Activated CD8-positive, alpha-beta memory T cell treated with anti-CD3 and anti-CD28 coated beads for 24 hours (primary cell): ENCODE results near the gene NELFE.
"Not testable (repeated sequence)": the region's sequence is repeated elsewhere in the genome, so short reads cannot be mapped to it uniquely, and the experiment has no call there.

Experiments
- DNase-seq: peaks from one replicate; pipeline ENCODE4 v3.0.0-alpha.2; 2020

NELFE gene

DNA sequence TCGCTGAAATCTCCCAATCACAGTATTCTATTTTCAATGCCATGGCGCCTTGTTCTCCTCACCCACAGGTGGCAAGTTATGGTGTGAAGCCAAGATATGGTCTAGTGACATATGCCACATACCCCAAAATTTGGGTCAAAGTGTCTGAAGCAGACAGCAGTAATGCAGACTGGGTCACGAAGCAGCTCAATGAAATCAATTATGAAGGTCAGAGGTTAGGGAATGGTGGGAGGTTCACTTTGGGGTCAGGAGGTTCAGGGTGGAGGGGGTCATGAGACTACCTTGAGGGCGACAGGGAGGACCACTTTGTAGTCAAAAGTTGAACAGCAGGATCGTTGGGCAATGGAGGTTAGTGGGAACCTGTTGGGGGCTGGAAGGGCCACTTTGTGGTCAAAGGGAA is 10.5 kb downstream of the NELFE start:
- no peak for DNase-seq

DNA sequence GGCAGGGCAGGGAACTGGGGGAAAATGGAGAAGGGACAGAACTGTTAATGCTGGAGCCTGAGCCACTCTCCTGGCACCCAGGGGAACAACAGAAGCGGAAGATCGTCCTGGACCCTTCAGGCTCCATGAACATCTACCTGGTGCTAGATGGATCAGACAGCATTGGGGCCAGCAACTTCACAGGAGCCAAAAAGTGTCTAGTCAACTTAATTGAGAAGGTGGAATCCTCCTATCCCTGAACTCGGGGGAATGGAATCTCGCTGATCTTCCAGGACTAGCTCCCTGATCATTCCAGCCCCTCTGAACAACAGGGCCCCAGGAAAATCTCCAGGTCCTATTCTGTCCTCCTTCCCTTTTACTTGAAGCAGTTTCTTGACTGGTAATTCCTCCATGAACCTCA is 10.9 kb downstream of the NELFE start:
- no peak for DNase-seq

DNA sequence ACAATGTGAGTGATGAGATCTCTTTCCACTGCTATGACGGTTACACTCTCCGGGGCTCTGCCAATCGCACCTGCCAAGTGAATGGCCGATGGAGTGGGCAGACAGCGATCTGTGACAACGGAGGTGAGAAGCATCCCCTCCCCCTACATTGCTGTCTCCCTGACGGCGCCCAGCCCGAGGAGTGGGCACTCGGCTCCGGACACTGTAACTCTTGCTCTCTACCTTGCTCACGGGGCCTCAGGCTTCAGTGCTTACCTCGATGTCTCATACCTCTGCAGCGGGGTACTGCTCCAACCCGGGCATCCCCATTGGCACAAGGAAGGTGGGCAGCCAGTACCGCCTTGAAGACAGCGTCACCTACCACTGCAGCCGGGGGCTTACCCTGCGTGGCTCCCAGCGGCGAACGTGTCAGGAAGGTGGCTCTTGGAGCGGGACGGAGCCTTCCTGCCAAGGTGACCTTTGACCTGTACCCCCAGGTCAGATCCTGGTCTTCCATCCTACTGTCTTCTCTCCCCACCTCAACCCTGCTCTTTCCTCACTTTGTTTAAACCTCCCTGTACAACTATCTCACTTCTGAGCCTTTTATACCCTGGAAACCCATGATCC is 11.6 kb downstream of the NELFE start:
- no peak for DNase-seq

DNA sequence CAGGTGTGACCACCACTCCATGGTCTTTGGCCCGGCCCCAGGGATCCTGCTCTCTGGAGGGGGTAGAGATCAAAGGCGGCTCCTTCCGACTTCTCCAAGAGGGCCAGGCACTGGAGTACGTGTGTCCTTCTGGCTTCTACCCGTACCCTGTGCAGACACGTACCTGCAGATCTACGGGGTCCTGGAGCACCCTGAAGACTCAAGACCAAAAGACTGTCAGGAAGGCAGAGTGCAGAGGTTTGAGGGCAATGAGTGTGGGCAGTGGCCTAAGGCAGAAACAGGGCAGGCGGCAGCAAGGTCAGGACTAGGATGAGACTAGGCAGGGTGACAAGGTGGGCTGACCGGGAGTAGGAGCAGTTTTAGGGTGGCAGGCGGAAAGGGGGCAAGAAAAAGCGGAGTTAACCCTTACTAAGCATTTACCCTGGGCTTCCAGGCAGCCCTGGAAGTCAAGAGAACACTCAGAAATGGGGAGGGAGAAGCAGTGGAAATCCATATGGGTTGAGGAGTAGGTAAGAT is 12.3 kb downstream of the NELFE start:
- no peak for DNase-seq

DNA sequence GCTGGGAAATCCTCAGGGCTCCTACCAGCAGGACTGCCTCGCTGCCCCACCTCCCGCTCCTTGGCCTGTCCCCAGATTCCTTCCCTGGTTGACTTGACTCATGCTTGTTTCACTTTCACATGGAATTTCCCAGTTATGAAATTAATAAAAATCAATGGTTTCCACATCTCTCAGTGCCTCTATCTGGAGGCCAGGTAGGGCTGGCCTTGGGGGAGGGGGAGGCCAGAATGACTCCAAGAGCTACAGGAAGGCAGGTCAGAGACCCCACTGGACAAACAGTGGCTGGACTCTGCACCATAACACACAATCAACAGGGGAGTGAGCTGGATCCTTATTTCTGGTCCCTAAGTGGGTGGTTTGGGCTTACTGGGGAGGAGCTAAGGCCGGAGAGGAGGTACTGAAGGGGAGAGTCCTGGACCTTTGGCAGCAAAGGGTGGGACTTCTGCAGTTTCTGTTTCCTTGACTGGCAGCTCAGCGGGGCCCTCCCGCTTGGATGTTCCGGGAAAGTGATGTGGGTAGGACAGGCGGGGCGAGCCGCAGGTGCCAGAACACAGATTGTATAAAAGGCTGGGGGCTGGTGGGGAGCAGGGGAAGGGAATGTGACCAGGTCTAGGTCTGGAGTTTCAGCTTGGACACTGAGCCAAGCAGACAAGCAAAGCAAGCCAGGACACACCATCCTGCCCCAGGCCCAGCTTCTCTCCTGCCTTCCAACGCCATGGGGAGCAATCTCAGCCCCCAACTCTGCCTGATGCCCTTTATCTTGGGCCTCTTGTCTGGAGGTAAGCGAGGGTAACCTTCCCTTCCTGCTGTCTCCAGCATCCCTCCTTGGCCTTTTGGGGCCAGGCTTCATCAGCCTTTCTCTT is 13.0 kb downstream of the NELFE start, which contains the start of gene CFB:
TSS of gene CFB (plus strand) at position 589 of the 863 bp plus-strand sequence. CDS start at position 716, 127 bp downstream.
- DNase-seq: no peak

DNA sequence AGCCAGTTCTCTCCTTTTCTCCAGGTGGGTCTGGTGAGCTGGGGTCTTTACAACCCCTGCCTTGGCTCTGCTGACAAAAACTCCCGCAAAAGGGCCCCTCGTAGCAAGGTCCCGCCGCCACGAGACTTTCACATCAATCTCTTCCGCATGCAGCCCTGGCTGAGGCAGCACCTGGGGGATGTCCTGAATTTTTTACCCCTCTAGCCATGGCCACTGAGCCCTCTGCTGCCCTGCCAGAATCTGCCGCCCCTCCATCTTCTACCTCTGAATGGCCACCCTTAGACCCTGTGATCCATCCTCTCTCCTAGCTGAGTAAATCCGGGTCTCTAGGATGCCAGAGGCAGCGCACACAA is 13.6 kb downstream of the NELFE start:
- DNase-seq: no peak

DNA sequence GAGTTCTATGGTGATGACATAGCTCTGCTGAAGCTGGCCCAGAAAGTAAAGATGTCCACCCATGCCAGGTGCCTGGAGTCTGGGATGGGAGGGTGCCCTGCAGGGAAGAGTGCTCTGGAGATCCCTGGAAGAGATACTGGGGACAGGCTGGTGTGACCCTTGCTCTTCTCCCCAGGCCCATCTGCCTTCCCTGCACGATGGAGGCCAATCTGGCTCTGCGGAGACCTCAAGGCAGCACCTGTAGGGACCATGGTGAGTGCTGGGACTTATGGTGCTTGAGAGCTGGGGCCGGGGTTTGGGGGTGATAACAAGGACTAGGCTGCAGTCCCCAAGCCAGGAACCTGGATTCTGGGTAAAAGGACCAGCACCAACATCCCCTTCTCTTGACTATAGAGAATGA is 15.0 kb downstream of the NELFE start:
- DNase-seq: no peak

DNA sequence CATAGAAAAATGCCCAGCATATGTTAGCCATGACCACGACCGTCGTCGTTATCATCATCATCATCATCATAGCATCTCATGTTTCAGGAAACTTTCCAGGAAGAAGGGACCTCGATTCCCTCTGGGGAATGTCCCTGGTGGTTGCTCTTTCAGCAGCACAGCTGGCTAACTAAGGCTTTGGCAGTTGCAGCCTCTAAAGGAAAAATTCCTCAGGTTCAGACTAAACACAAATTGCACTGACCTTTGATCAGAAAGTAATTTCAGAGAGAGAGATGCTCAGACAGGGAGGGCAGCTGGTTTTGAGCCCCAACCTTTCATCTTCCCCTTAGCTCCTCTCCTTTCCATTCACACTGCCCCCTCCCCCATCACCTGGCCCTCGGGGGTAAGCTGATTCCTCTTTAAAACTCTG is 18.5 kb downstream of the NELFE start:
- DNase-seq: no peak

DNA sequence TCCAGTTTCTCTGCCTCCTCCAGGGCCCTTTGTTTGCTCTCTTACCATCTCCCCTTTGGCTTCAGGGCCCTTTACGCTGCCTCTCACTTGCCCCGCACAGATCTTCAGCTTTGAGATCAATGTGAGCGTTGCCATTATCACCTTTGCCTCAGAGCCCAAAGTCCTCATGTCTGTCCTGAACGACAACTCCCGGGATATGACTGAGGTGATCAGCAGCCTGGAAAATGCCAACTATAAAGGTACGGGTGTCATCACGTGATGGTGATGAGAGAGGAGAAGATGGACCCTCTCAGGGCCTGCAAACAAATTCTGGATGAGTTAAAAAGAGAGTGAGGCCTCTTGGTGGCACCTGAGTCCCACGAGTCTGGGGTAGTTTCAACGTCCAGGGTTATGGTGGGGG is 22.9 kb downstream of the NELFE start:
- no peak for DNase-seq

DNA sequence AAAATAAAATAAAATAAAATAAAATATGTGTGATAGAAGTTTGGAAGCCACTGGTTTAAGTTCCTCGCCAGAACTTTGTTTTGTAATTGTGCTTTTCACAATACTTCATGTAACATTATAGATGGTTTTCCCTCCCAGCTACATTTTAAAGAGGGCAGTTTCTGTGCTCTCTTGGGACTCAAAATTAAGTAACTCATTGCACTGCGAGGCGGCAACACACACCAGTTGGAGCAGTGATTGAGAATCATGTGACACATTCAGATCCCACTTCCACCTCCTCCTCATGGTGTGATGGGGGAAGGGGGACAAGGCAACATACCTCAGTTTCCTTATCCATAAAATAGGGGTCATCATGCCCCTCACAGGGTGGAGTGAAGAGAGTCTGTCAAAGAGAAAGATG is 23.8 kb downstream of the NELFE start:
- no peak for DNase-seq

DNA sequence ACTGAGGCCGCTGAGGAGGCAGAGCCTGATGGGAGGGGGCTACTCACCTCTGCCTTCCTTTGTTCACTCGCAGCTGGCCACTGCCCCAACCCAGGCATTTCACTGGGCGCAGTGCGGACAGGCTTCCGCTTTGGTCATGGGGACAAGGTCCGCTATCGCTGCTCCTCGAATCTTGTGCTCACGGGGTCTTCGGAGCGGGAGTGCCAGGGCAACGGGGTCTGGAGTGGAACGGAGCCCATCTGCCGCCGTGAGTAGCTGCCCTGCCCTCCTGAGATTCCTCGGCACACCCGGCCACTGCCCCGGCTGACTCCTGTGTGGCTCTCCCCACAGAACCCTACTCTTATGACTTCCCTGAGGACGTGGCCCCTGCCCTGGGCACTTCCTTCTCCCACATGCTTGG is 25.2 kb downstream of the NELFE start:
- no peak for DNase-seq

DNA sequence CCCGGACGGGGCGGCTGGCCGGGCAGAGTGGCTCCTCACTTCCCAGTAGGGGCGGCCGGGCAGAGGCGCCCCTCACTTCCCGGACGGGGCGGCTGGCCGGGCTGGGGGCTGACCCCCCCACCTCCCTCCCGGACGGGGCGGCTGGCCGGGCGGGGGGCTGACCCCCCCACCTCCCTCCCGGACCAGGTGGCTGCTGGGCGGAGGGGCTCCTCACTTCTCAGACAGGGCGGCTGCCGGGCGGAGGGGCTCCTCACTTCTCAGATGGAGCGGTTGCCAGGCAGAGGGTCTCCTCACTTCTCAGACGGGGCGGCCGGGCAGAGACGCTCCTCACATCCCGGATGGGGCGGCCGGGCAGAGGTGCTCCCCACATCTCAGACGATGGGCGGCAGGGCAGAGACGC is 26.6 kb downstream of the NELFE start:
- DNase-seq: not testable (repeated sequence)

DNA sequence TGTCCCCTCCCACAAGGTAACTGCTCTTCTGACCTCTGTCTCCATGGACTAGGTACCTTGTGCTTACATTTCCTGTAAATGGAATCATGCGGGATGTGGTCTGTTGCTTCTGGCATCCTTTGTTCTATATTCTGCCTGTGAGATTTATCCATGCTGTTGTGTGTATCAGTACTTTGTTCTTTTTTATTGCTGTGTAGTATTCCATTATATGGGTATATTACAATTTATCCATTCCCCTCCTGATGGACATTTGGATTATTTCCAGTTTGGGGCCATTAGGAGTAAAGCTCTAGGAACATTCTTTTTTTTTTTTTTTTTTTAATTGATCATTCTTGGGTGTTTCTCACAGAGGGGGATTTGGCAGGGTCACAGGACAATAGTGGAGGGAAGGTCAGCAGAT is 27.8 kb downstream of the NELFE start:
- no peak for DNase-seq

DNA sequence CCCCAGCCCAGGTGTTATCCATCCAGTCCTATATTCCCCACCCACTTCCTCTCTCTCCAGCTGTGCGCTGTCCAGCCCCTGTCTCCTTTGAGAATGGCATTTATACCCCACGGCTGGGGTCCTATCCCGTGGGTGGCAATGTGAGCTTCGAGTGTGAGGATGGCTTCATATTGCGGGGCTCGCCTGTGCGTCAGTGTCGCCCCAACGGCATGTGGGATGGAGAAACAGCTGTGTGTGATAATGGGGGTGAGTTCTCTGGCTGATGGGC is 30.2 kb downstream of the NELFE start:
- DNase-seq: no peak

DNA sequence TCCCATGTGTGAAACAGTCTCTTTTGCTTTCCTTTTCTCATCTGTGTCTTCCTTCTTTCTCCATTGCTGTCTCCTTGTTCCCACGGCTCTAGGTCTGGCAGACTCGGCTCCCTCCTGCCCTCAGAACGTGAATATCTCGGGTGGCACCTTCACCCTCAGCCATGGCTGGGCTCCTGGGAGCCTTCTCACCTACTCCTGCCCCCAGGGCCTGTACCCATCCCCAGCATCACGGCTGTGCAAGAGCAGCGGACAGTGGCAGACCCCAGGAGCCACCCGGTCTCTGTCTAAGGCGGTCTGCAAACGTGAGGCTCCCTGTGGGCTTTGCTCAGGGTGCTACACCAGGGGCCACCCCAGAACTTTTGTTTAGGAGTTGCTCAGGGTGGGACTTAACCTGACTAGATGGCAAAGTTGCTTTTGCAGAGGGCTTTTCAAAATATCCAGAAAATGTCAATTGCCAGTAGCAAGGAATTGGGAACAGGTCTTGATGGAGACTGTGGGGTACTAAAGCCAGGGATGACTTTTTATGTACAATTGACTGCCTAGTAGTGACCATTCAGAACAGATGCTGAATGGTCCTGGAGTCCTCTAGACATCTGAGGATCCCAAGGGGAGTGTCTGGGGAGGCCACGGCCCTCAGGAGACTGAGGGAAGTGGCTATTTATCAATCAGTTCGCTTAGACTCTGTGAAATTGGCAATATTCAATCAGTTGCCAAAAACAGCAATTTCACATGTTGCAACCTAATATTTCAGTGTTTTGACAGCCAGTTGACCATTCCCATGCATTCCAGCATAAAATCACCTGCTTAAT is 30.7 kb downstream of the NELFE start:
- no peak for DNase-seq

DNA sequence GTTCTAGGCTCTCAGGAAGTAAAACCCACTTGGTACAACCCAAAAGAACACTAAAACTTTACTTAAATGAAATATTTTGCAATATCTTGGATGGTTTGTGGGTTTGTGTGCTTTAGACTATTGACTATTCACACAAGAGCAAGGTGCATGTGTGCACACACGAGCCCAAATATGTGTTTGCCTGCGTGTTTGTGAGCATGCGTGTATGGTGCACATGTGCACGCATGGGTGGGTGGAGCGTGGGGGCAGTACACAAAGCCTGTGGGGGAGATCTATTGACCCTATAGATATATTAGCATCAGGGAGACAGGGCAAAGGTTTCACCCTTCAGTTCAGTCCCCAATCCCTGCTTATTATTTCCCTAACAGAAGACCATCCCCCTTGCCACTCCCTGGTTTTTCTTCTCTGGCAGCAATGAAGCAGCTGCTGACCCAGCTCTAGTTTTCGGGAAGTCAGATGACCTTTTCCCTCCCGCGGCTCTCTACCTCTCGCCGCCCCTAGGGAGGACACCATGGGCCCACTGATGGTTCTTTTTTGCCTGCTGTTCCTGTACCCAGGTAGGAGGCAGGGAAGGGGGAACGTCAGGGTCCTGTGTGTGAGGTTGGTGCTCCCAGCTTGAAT is 31.4 kb downstream of the NELFE start, which contains the start of gene C2:
TSS of gene C2 (plus strand) at position 476 of the 621 bp plus-strand sequence. CDS start at position 512, 36 bp downstream.
- DNase-seq: no peak

DNA sequence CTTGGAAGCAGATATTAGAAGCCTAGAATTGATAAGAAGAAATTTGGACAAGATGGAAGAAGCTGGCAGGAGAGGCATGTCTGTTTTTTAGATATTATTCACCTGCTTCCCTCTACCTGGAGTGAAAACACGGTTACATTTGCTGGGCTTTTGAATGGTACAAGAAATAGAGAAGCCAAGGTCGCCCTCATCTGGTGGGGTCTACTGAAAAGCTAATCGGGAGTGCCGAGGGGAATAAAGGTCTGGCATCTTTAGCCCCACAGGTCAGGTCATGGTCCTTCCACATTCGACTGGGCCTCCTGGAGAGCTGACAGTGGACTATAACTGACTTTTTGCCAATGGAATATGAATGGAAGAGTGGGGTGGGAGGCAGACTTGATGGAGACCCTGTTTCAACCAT is 35.8 kb downstream of the NELFE start:
- DNase-seq: no peak

DNA sequence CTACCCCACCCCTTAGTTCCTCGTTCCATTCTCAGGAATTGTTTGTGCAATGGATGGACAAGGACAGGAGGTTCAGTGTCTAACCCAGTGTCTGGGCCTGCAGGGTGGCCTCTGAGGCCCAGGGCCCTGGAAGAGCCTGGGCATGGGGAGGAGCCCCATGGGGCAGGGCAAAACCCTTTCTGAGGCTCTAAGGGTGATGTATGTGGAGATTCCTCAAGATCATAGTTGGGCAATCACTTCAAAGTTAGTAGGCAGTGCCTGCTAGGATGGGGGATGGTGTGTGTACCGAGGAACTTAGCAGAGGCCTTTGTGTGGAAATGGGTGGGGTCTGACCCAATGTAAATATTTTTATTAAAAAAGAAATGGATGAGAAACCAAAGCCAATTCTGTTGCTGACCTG is 38.0 kb downstream of the NELFE start:
- DNase-seq: no peak

DNA sequence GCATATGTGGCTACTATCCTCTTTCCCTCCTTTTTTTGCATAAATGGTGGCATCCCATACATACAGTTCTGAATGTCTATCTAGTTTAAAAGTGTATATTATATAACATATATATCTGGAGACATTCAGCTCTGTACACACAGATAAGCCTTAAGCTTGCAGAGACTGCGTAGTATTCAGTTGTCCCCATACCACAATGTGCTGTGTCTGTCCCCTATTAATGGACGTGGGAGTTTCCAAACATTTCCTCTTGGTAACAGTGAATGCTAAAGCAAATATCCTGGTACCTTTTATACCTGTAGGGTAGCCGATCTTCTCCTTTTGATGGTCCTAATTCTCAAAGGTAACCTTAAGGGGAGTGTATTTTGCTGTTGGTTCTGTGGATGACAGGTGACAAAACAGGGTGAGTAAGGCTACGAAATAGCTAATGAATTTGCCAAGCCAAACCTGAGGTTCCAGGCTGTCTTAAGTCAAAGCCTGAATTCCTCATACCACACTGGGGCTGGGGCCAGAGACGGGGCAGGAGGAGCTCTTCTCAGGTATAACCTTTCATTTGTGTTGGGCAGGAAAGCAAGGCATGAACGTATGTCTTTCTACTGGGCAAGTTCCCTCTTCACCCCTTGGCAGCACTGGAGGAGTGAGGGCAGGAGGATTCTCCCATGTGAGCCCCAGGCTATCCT is 39.0 kb downstream of the NELFE start:
- DNase-seq: no peak

DNA sequence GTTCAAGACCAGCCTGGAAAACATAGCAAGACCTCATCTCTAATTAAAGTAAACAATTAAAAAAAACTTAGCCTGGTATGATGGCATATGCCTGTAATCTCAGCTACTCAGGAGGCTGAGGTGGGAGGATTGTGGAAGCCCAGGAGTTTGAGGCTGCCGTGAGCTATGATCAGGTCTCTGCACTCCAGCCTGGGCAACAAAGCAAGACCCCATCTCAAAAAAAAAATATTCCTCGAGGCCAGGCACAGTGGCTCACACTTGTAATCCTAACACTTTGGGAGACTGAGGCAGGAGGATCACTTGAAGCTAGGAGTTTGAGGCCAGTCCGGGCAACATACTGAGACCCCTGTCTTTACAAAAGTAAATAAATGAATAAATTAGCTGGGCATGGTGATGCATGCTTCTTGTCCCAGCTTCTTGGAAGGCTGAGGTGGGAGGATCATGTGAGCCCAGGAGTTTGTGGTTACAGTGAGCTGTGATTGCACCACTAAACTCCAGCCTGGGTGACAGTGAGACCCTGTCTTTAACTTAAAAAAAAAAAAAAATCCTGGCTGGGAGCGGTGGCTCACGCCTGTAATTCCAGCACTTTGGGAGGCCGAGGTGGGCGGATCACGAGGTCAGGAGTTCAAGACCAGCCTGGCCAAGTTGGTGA is 40.6 kb downstream of the NELFE start:
- no peak for DNase-seq

DNA sequence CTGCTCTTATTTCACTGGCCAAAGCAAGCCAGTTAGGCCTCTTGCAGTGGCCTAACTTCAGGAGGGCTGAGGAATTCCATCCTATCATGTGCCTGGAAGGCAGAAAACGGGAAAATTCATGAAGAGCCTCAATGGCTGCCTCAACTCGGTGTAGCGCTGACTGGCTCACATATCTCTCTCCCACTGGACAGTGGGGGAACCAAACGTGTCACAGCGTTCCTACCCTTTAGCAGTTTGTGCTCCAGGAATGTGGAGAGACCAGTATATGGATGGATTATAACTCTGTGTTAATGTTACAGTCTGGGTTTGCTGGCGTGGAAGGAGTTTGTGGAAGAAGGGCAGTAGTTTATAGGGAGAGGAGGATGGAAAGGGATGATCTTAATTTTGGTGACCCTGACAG is 43.0 kb downstream of the NELFE start:
- DNase-seq: no peak

DNA sequence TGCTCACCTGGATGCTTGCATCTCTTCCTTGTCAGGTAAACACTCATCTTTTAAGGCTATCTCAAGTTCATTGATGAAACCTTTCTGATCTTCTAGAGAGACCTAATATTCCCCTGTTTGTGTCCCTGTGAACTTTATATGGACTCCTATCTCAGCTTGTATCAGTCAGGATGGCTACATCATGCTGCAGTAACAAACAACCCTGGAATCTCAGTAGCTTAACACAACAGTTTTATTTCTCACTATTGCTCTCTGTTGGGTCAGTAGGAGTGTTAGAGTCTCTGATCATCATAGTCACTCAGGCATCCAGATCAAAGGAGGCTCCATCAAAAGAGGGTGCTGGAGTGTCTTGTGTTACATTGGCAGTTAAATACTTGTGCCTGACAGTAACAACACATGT is 43.4 kb downstream of the NELFE start:
- DNase-seq: no peak
